Measurements from ENCODE around the gene CFAP90.

CFAP90 gene

GRCh38 chr5:7834982-7835381 is 16.0 kb downstream of the CFAP90 start:
- Mint-ChIP-seq H3K4me1 (peaks cover 6% of the 10 kb centered on the region), H3K27me3 (ENCODE audit: low read depth, poor library complexity) (no peaks in the 10 kb centered on the region), H3K27ac (no peak overlapping the region), H3K36me3 (ENCODE audit: low read depth) (no peaks in the 10 kb centered on the region), H3K4me3 (no peak overlapping the region), H3K9me3 (no peaks in the 10 kb centered on the region)
- no peak for TF ChIP-seq CTCF (IDR thresholded peaks at IDR 0.05)
- DNase-seq, result no peak

GRCh38 chr5:7828269-7828668 is 22.7 kb downstream of the CFAP90 start:
- no peaks in the 10 kb centered on the region for H3K9me3 Mint-ChIP-seq
- peaks cover 33% of the 10 kb centered on the region for H3K36me3 Mint-ChIP-seq (ENCODE audit: low read depth)
- no peak overlapping the region for H3K27ac Mint-ChIP-seq

GRCh38 chr5:7827610-7828009 is 23.3 kb downstream of the CFAP90 start:
- Mint-ChIP-seq H3K9me3 (no peaks in the 10 kb centered on the region), H3K4me1 (peaks cover 41% of the 10 kb centered on the region), H3K36me3 (ENCODE audit: low read depth) (peaks cover 40% of the 10 kb centered on the region), H3K4me3 (no peak overlapping the region), H3K27ac (no peak overlapping the region), H3K27me3 (ENCODE audit: low read depth, poor library complexity) (no peaks in the 10 kb centered on the region)
- no peak for DNase-seq
- TF ChIP-seq CTCF (IDR thresholded peaks at IDR 0.05), result no peak

More at GRCh38 chr5:7828269-7828668, 22.7 kb downstream of the CFAP90 start:
- no peak for DNase-seq
- H3K4me3 Mint-ChIP-seq, result no peak overlapping the region
- no peak for TF ChIP-seq CTCF (IDR thresholded peaks at IDR 0.05)
- peaks cover 36% of the 10 kb centered on the region for H3K4me1 Mint-ChIP-seq
- no peaks in the 10 kb centered on the region for H3K27me3 Mint-ChIP-seq (ENCODE audit: low read depth, poor library complexity)

GRCh38 chr5:7825630-7826029 is 25.3 kb downstream of the CFAP90 start:
- Mint-ChIP-seq H3K4me3 (no peak overlapping the region), H3K4me1 (peaks cover 41% of the 10 kb centered on the region), H3K27me3 (ENCODE audit: low read depth, poor library complexity) (no peaks in the 10 kb centered on the region), H3K36me3 (ENCODE audit: low read depth) (peaks cover 58% of the 10 kb centered on the region), H3K27ac (no peak overlapping the region), H3K9me3 (no peaks in the 10 kb centered on the region)
- peak; percentile 21 for DNase-seq
- TF ChIP-seq CTCF (IDR thresholded peaks at IDR 0.05), result no peak

GRCh38 chr5:7824995-7825394 is 25.9 kb downstream of the CFAP90 start:
- Mint-ChIP-seq H3K27ac (no peak overlapping the region), H3K9me3 (no peaks in the 10 kb centered on the region), H3K4me1 (peaks cover 41% of the 10 kb centered on the region), H3K27me3 (ENCODE audit: low read depth, poor library complexity) (no peaks in the 10 kb centered on the region), H3K36me3 (ENCODE audit: low read depth) (peaks cover 58% of the 10 kb centered on the region), H3K4me3 (no peak overlapping the region)
- no peak for DNase-seq
- no peak for TF ChIP-seq CTCF (IDR thresholded peaks at IDR 0.05)

GRCh38 chr5:7823594-7823993 is 27.3 kb downstream of the CFAP90 start:
- peaks cover 46% of the 10 kb centered on the region for H3K4me1 Mint-ChIP-seq
- no peak overlapping the region for H3K4me3 Mint-ChIP-seq
- no peak for DNase-seq
- H3K9me3 Mint-ChIP-seq, result no peaks in the 10 kb centered on the region
- H3K36me3 Mint-ChIP-seq (ENCODE audit: low read depth), result peaks cover 70% of the 10 kb centered on the region
- peak overlapping the region; percentile 88 for H3K27ac Mint-ChIP-seq
- TF ChIP-seq CTCF (IDR thresholded peaks at IDR 0.05), result no peak
- no peaks in the 10 kb centered on the region for H3K27me3 Mint-ChIP-seq (ENCODE audit: low read depth, poor library complexity)

All from nephron progenitor cell (in vitro differentiated cells).